ENCODE data around the gene TTLL1.
A peak's percentile ranks its signal among the peaks of the same experiment; 100 is the strongest.

The TTLL1 gene
- long read RNA-seq, donor 1, transcript TTLL1-201 (11 exons, 1,645 nt): major isoform, 6 of 6 reads
- long read RNA-seq, donor 1, partial matches to known transcripts: 0 of 6 reads
- long read RNA-seq, donor 1, other reads (novel, unspliced or antisense): 0 of 6 reads
- long read RNA-seq, donor 2, partial matches to known transcripts: 0 of 2 reads
- long read RNA-seq, donor 2, other reads (novel, unspliced or antisense): 0 of 2 reads
- long read RNA-seq, donor 3, partial matches to known transcripts: 0 of 2 reads
- long read RNA-seq, donor 3, other reads (novel, unspliced or antisense): 0 of 2 reads
- long read RNA-seq, donor 4, partial matches to known transcripts: 0 of 4 reads
- long read RNA-seq, donor 4, other reads (novel, unspliced or antisense): 0 of 4 reads
- long read RNA-seq, donor 5, transcript TTLL1-201 (11 exons, 1,645 nt): major isoform, 7 of 8 reads
- long read RNA-seq, donor 5, partial matches to known transcripts: 0 of 8 reads
- long read RNA-seq, donor 5, other reads (novel, unspliced or antisense): 0 of 8 reads
- long read RNA-seq, donor 6, partial matches to known transcripts: 0 of 3 reads
- long read RNA-seq, donor 6, other reads (novel, unspliced or antisense): 0 of 3 reads
- long read RNA-seq, donor 7, transcript TTLL1-201 (11 exons, 1,645 nt): major isoform, 6 of 6 reads
- long read RNA-seq, donor 7, partial matches to known transcripts: 0 of 6 reads
- long read RNA-seq, donor 7, other reads (novel, unspliced or antisense): 0 of 6 reads
- long read RNA-seq, donor 8, transcript TTLL1-201 (11 exons, 1,645 nt): major isoform, 6 of 6 reads
- long read RNA-seq, donor 8, partial matches to known transcripts: 0 of 6 reads
- long read RNA-seq, donor 8, other reads (novel, unspliced or antisense): 0 of 6 reads

DNA sequence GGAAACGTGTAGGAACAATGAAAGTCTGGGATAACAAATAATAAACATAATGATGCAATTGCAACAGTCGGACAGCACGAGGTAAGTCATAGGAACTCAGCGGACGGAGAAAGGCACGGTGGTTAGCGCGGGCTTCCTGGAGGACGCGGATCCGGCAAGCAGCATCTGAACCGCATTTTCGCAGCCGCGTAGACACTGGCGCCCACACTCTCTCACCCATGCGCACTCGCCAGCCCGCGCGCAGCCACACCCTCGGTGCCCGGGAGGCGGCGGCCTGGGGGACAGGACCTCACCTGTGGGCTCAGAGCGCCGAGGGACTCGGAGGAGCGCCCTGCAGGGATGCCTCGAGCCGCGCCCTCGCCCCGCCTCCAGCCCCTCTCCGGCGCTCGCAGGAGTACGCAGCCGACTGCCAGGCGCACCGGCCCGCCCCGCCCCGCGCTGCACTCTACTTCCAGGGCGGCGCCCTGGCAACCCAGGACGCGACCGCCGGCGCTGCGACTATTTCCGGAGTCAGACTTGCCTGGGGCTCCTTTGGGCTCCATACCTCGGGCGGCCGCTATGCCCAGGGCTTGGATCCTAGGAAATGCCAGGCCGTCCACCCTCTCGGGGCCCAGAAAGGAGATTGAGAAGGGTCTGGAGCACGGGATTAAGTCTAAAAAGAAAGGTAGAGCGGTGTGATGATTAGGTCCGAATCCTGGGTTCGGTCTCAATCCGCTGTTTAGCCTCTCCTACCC is at the start of gene TTLL1:
Gene TTLL1 (minus strand): TSS at position 408 of the 734 bp plus-strand sequence. CDS start 13,805 bp downstream, outside the sequence.
- DNase-seq: peak; percentile 80

- DNase-seq: no peak
These were observed 47.6 kb upstream of the TTLL1 start for GRCh38 chr22:43136801-43137200.

DNA sequence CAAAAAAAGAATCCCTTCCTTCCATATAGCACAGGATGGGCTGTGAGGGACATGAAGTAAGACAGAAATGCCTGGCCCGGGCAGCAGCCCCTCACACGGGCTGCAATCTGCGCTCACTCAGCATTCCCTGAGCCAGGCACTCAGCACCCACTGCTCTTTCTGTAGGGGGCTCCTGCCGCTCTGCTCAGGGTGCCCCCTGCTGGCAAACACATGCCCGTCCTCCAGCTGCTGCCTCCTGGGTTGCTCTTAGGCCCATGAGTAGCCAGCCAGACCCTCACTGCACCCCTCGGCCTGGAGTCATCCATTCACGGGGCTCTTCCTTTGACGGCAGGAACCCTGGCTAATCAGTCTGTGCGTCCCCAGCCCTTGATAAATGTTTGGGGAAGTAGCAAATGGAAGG is 47.1 kb upstream of the TTLL1 start:
- no peak for DNase-seq

DNA sequence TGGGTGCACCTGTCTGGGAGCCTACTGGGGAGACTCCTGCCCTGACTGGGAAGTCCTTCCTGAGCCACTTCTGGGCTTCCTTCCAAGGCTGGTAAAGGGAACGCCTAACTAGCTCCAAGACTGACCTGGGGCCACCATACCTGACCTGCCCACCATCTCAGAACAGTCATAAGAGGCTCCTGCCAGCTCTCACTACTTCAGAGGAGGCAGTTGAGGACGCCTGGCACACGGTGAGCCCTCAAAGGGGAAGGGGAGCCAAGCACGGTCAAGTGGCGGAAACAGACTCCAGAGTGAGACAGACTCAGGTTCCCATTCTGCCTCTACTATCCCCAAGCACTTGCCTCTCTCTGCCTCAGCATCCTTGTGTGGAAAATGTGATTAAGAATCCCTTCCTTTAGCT is 46.4 kb upstream of the TTLL1 start:
- DNase-seq: no peak

DNA sequence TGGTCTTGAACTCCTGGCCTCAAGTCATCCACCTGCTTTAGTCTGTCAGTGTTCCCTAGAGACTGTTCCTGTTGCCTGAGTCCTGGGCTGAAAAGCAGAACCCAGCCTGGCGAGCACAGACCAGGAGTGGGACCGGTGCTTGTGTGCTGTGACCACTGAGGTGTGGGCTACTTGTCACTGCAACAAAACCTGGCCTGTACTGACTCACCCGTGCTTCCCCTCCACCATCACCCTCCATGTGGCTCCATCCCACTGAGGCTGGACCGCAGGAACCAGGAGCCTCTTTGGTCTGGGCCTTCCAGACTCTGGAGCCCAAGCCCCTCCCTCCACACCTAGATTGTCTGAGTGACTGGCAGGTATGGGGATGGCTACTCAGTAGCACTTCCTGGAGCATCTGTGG is 45.4 kb upstream of the TTLL1 start:
- no peak for DNase-seq

GRCh38 chr22:43133401-43133800 is 44.2 kb upstream of the TTLL1 start:
- no peak for DNase-seq

DNA sequence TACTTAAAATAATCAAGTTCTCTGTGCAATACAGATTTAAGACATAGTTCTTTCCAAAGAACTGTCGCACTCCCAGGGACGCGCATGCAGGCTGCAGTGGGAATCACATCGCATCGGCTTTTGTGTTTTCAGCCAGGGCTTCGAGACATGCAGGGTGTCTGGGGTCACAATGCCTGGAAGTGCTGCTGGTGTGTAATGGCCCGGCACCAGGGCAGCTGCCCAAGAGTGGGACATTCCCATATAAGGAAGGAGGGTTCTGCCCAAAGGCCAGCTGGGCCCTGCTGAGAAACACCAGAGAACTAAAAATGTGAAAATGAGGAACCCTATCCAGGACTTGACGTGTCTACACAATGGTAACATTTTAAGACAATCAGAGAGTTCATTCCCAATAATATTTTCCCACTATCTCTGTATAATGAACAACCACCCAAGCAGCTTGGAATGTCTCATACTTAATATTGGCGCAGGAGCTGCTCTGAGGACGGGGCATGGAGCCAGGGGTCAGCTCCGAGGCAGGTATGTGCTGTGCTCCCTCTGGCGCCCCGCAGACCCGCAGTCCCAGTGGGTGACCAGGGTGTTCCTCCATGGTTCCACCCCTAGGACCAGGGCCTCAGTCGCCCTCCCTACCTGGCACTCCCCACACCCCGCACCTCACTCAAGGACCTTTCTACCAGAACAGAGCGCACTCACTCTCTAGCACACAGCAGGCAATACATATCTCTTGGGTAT is 42.7 kb upstream of the TTLL1 start:
- DNase-seq: no peak

GRCh38 chr22:43129426-43130425 is 40.5 kb upstream of the TTLL1 start:
- no peak for DNase-seq

- DNase-seq: no peak
These were observed 39.8 kb upstream of the TTLL1 start for GRCh38 chr22:43128928-43129424.

DNA sequence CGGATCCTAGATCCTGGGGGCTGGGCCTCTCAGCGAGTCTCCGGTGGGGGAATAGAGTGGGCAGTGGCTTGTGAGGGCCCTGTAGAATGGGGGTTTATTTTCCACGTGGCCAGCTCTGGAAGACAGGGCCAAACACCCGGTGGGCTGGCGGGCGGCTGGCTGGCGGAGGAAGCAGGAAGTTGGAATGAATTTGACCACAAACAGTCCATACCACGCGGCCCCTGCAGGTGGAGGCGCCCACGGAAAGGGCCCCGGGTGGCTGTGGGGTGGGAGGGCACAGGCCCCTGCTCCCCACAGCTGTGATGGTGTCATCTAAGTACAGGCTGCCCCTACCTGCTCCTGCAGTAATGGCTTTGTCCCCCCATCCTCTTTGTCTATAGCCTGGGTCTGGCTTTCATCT is 38.9 kb upstream of the TTLL1 start:
- DNase-seq: no peak

DNA sequence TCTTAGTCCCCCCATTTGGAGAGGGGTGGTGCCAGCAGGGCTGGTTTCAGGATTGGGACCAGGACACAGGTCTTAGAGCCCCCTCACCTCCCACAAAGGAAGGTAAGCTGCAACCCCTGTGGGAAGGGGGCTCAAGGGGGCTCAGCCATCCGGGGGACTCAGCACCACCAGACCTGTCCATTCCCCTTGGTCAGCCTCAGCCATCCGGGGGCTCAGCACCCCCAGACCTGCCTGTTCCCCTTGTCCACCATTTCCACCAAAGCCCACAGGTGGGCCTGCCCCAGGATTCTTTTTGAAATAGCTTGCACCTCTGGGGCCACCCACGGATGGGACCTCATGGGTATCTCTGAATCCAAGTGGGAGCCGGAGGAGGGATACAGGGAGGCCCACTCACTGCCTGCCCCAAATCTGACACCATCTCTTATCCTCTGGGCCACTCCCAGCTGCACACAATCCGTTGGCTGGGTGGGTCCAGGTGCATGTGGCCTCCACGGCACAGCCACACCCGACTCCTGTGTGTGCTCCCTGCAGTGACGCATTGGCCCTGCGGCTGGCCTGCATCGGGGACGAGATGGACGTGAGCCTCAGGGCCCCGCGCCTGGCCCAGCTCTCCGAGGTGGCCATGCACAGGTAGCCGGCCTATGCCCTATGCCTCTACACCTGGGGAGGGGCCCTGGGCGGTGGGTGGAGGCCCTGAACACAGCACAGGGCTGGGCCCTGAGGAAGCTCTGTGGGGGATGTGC is 38.1 kb upstream of the TTLL1 start:
- DNase-seq: no peak

DNA sequence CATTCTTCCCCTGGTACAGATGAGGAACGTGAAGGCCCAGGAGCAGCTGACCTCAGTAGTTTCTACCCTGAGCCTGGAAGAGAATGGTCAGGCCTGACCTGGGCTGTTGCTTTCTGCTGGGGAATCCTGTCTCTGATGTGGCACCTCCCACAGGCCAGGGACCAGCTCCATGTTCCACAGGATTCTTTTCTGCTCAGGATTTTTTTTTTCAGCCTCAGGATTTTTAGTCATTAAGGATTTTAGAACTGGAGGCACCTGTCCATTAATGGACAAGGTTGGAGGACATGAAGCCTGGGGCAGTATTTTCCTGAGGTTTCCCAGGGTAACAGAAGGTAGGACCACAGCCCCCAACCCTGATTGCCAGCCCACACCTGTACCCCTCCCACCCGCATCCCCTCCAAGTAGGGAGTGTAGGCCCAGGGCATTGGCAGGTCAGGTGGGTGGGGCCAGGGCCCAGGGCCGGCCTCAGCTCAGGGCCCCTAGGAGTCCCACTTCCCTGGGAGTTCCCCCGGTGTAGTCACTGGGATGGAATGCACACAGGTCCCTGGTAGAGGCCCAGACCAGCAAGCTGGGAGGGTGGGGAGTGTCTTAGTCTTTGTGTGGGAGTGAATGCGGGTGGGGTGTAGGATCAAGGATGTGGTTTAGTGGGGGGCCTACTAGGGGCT is 37.4 kb upstream of the TTLL1 start:
- DNase-seq: no peak

GRCh38 chr22:43118953-43119458 is 29.8 kb upstream of the TTLL1 start:
- DNase-seq: no peak

GRCh38 chr22:43118024-43118849 is 29.0 kb upstream of the TTLL1 start:
- DNase-seq: no peak

- no peak for DNase-seq
These were observed 27.7 kb upstream of the TTLL1 start for GRCh38 chr22:43116932-43117331.

- DNase-seq: no peak
These were observed 25.8 kb upstream of the TTLL1 start for GRCh38 chr22:43114958-43115357.

DNA sequence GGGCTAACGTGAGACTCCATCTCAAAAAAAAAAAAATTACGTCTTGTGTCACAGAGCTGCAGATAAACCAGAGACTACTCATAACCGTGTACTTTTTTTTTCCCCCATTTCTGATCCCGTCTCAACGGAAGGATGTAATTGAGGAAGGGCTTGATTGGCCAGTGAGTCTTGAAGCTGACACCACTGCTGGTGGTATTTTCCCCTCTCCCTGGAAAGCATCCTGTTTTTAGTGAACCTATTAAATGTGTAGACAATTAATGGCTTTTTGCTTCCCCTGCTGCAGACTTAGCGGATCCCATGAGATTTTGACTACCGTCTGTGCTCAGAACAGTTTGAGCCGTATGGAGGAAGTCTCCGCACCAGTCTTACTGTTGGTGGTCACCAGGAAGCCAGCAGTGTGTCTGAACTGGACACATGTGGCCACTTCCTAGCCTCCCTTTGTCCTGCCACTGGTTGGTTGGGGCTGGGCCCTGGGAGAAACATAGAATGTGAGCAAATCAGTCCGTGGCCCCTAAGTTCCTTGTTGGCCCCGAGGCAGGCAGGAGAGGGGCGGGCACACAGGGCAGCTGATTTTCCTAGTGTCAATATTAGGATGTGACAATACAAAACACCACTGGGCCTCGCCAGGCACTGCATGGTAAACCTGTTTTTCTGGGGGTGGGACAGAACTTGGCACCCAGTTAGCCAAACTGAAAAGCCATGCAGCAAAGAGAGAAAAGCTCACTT is 24.5 kb upstream of the TTLL1 start:
- no peak for DNase-seq
